PC-9 (cell line): ENCODE results near the gene CABS1.

ENCODE experiments used
- EZH2 ChIP-seq: fragments of 200-600 bp; sonication (generic); IDR thresholded peaks from 2 replicates; pipeline ENCODE4 v1.8.0; 2017; ENCODE audit warnings: antibody characterized with exemption, low read depth
- TF ChIP-seq, protein P1 (sequence below): fragments of 200-600 bp; sonication (generic); conservative IDR thresholded peaks from 2 replicates; pipeline ENCODE4 v1.6.1; 2017; ENCODE audit warnings: mixed run types, antibody characterized with exemption, mild to moderate bottlenecking, moderate library complexity

GRCh38 chr4:70326052-70326451 lies 8.7 kb upstream of the CABS1 start:
- TF ChIP-seq, protein P1, sequence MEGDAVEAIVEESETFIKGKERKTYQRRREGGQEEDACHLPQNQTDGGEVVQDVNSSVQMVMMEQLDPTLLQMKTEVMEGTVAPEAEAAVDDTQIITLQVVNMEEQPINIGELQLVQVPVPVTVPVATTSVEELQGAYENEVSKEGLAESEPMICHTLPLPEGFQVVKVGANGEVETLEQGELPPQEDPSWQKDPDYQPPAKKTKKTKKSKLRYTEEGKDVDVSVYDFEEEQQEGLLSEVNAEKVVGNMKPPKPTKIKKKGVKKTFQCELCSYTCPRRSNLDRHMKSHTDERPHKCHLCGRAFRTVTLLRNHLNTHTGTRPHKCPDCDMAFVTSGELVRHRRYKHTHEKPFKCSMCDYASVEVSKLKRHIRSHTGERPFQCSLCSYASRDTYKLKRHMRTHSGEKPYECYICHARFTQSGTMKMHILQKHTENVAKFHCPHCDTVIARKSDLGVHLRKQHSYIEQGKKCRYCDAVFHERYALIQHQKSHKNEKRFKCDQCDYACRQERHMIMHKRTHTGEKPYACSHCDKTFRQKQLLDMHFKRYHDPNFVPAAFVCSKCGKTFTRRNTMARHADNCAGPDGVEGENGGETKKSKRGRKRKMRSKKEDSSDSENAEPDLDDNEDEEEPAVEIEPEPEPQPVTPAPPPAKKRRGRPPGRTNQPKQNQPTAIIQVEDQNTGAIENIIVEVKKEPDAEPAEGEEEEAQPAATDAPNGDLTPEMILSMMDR = no peak
- no peak for TF ChIP-seq EZH2
